HG02588 (cell line): ENCODE data around the gene LRRC3C.

Experiments
- ATAC-seq: cut with Tn5 transposase; IDR thresholded peaks from one replicate; pipeline ENCODE4 v1.9.1; 2021; ENCODE audit warnings: mild to moderate bottlenecking, moderate library complexity; ENCODE audit not compliant: unreplicated experiment

LRRC3C gene

DNA sequence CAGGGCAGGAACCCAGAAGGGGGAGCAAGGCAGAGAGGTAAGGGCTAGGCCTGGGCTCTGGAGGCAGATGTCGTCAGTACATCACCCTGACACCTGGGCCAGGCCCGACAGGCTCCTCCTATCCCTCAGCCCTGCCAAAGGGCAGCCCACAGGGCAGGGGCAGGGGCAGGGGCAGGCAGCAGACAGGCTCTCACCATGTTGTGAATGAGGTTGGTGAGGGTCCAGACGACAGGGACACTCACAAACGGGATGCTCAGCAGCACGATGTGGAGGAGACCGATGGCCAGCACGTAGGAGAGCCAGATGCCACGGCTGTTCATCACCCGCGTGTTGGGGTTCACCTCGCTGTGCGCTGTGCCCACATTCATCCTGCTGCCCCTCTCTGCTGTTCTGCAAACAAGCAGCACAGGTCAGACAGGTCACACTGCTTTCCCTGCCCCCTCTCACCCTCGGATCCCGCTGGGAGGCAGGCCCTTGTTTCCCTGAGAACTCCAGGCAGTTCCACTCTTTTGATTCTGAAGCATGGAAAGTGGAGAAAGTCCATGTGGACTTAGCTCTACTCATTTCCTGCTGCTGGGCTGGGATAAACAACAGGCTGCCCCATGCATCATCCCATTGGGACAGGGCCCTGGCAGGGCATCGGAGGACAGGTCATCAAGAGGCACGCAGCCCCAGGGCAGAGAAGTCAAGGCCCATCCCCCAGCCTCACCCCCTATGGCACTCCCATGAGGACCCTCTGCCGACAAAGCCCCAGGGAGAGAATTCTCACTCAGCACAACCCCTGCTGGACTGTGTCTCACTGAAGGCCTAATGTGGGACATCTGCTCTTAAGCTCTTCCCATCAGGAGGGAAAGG, 3.5 kb upstream of the LRRC3C start:
- no peak for ATAC-seq

DNA sequence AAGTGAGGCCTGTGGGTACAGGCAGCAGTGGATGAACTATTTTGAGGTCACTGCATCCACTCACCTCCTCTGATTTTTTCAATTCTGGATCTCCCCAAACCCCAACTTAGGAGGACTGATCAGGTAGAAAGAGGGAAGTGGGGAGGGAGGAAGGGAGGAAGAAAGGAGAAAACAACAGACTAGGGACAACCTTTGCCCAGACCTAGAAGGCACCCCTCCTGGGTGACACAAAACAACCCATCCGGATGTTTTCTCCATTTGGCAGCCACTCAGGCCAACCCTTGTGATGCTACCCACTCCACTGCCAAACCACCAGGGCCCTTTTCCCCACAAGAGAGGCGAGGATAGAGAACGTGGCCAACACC, 2.9 kb upstream of the LRRC3C start:
- ATAC-seq = no peak

GRCh38 chr17:39925282-39926134, 2.0 kb upstream of the LRRC3C start:
- ATAC-seq = no peak

GRCh38 chr17:39926135-39926587, 1.4 kb upstream of the LRRC3C start:
- ATAC-seq = no peak

DNA sequence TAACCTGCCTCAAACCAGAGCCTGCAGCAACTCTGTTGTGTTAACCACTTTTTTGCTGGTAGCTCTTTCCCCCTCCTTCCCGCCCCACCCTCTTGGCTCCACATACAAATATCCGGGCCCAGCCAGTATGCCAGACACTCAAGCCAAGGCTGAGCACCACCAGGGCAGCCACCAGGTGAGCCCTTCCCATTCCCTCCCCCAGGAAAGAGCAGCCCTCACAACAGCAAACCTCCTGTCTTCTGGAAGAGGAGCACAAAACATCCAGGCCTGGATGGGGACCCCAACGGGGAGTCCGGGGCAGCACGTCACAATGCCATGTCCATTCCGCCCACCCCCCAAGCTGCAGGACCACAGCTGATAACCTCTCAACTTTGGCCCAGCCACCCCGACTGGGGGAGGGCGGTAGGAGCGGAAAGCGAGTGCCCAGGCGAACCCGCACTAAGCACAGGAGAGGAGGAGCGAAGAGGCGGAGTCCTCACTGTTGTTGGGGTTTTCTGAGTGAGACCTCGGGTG, 888 bp upstream of the LRRC3C start:
- no peak for ATAC-seq

- no peak for ATAC-seq
These were observed 661 bp downstream of the LRRC3C start for GRCh38 chr17:39927929-39928857.

DNA sequence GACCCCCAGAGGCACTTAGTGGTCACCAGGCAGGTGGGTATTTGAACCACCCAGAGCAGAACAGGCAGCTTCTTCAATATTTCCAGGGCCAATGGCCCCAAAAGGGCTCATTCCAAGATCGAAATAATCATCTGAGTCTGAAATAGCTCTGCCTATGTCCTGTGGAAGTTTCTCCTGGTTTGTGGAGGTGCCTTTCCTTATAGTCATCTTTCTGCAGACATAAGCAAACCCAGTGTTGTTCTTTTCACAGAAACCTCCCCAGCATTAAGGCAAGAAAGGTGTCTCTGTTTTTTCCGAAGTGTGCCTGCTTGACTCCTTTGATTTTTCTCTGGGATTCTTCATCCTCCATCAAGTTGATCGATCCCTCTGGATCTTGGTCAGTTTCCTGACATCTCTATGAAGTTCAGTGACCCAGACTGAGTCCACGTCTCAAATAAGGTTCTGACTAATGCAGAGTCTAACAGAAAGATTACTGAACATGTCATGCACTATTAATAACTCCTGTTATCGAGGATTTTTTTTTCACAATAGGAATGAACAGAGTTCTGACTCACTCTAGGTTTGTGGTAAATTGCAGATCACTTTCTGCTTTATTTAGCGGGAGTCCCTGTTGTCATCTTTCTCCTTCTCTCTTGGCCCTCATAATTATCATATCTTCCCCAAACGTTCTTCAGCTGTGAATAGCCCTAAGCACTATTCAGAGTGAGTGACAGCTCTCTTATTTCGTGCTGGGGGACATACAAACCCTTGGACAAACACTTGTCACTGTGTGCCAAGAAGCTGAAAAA, 1.5 kb downstream of the LRRC3C start:
- no peak for ATAC-seq

DNA sequence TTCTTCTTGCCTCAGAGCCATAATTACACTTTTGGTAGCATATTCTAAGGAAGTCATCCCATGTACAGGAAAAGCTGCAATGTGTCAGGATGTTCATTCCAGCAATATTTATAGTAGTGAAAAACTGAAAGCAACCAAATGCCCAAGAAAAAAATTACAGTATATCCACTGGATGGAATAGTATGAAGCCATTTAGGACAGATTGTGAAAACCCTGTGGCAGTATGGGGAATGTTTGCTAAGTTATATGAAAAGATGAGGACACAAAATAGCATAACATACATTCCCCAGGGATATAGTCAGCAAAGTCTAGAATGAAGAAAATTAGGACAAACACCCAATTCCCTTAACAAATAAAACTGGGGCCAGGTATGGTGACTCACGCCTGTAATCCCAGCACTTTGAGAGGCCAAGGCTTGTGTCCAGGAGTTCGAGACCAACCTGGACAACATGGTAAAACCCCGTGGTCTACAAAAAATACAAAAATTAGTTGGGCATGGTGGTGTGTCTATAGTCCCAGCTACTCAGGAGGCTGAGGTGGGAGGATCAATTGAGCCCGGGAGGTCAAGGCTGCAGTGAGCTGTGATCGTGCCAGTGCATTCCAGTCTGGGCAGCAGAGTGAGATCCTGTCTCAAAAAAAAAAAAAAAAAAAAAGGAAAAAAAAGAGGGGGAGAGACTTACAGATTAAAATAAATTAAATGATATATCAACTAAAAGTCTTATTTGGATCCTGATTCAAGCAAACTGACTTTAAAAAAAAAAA, 2.3 kb downstream of the LRRC3C start:
- ATAC-seq = no peak

GRCh38 chr17:39933912-39934311, 6.4 kb downstream of the LRRC3C start:
- ATAC-seq = no peak

DNA sequence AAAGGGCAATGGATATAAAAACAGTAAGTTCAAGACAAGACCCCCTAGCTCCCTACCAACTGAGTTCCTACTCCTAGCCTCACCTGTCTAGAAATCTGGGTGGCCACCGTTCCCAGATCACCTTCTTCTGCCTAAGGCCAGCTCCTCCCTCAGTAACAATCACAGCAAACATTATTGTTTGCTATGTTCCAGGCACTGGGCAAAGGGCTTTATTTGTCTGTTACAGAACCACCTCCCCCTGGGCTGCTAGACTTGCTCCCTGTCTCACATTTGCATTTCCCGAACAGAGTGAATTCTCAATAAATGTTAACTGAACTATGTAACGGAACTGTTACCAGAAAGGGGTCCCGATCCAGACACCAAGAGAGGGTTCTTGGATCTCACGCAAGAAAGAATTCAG, 6.8 kb downstream of the LRRC3C start:
- no peak for ATAC-seq

DNA sequence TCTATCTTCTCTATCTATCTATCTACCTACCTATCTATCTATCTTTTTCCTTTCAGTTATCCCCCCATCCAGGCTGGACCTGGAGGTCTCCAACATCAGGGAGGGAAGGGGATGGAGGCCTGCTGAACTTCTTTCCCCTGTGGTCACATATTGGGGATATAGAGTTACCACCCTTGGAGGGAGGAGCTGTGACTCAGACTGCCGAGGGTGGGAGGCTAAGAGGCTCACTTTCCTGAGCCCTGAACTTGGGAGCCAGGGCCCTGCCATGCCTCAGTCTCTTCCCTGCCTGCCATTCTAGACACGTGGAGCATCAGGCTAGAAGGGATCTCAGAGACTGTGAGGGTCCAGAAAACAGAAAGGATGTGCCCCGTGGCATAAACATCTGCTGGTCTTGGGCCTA, 8.4 kb downstream of the LRRC3C start:
- no peak for ATAC-seq

GRCh38 chr17:39937447-39937846, 9.9 kb downstream of the LRRC3C start:
- ATAC-seq = no peak

- no peak for ATAC-seq
These were observed 10.8 kb downstream of the LRRC3C start for GRCh38 chr17:39938140-39938869.

DNA sequence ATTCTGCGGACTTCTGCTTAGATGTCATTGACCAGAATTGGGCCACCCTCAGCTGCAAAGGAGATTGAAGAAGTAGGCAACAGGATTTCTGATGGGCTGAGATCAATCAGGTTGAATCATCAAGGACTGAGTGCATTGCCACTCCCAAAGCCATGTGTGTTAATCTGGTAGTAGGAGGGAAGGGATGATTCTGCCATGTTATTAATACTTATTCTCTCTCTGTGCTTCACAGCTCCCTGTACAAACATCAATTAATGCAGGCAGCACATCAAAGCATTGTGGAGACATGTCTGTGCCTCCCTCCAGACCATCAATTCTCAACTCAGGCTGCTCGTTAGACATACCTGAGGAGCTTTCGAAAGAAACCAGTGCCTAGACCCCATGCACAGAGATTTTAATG, 11.6 kb downstream of the LRRC3C start:
- no peak for ATAC-seq

- ATAC-seq = peak; percentile 74
These were observed 12.3 kb downstream of the LRRC3C start for GRCh38 chr17:39939588-39940419.

- ATAC-seq = no peak
These were observed 16.3 kb downstream of the LRRC3C start for GRCh38 chr17:39943702-39944392.

GRCh38 chr17:39944393-39944711, 16.8 kb downstream of the LRRC3C start:
- no peak for ATAC-seq
